ENCODE results near the gene CEP63. TPM values are rescaled to one million over a fixed set of nuclear protein-coding genes. Genes with fewer than 3 reads are reported as not detected.

The CEP63 gene
- total RNA-seq, 1 donor from 2014 or later: 20.6 TPM

- Histone ChIP-seq H3K4me1 (no peaks in the 10 kb centered on the region), H3K27me3 (ENCODE audit: low read depth) (no peaks in the 10 kb centered on the region), H3K9me3 (no peaks in the 10 kb centered on the region), H3K27ac (no peak overlapping the region), H3K36me3 (no peaks in the 10 kb centered on the region), H3K4me3 (no peak overlapping the region)
- DNase-seq: no peak
- TF ChIP-seq CTCF (IDR thresholded peaks at IDR 0.05): no peak
- intact Hi-C loops (cut with DNase I): no loop called here
- no peak for ATAC-seq
Measured at GRCh38 chr3:134614955-134615354, 129.1 kb downstream of the CEP63 start.

GRCh38 chr3:134615743-134616142, 129.9 kb downstream of the CEP63 start:
- Histone ChIP-seq H3K9me3 (no peaks in the 10 kb centered on the region), H3K4me3 (no peak overlapping the region), H3K27me3 (ENCODE audit: low read depth) (no peaks in the 10 kb centered on the region), H3K27ac (no peak overlapping the region), H3K36me3 (no peaks in the 10 kb centered on the region), H3K4me1 (no peaks in the 10 kb centered on the region)
- DNase-seq (no peak), ATAC-seq (no peak)
- TF ChIP-seq CTCF (IDR thresholded peaks at IDR 0.05): no peak
- intact Hi-C loops (cut with DNase I): no loop called here

- intact Hi-C loops (cut with DNase I): no loop called here
- Histone ChIP-seq H3K27ac (no peak overlapping the region), H3K9me3 (no peaks in the 10 kb centered on the region), H3K27me3 (ENCODE audit: low read depth) (no peaks in the 10 kb centered on the region), H3K4me1 (no peaks in the 10 kb centered on the region), H3K36me3 (no peaks in the 10 kb centered on the region), H3K4me3 (no peak overlapping the region)
- ATAC-seq: peak in 1 of 2 donors; percentile 27
- no peak for TF ChIP-seq CTCF (IDR thresholded peaks at IDR 0.05)
- DNase-seq: no peak
Measured at GRCh38 chr3:134617608-134618477, 132.0 kb downstream of the CEP63 start.

- Histone ChIP-seq H3K4me1 (no peaks in the 10 kb centered on the region), H3K36me3 (no peaks in the 10 kb centered on the region), H3K9me3 (no peaks in the 10 kb centered on the region), H3K27me3 (ENCODE audit: low read depth) (no peaks in the 10 kb centered on the region), H3K4me3 (no peak overlapping the region), H3K27ac (no peak overlapping the region)
- ATAC-seq (no peak), DNase-seq (no peak)
- TF ChIP-seq CTCF (IDR thresholded peaks at IDR 0.05): no peak
- intact Hi-C loops (cut with DNase I): no loop called here
Measured at GRCh38 chr3:134618478-134619300, 132.8 kb downstream of the CEP63 start.

GRCh38 chr3:134619301-134619615, 133.4 kb downstream of the CEP63 start:
- Histone ChIP-seq H3K27me3 (ENCODE audit: low read depth) (no peaks in the 10 kb centered on the region), H3K9me3 (no peaks in the 10 kb centered on the region), H3K27ac (no peak overlapping the region), H3K36me3 (no peaks in the 10 kb centered on the region), H3K4me3 (no peak overlapping the region), H3K4me1 (no peaks in the 10 kb centered on the region)
- DNase-seq (no peak), ATAC-seq (no peak)
- TF ChIP-seq CTCF (IDR thresholded peaks at IDR 0.05): no peak
- intact Hi-C loops (cut with DNase I): no loop called here
